ENCODE results near the gene ACKR2.

The ACKR2 gene

DNA sequence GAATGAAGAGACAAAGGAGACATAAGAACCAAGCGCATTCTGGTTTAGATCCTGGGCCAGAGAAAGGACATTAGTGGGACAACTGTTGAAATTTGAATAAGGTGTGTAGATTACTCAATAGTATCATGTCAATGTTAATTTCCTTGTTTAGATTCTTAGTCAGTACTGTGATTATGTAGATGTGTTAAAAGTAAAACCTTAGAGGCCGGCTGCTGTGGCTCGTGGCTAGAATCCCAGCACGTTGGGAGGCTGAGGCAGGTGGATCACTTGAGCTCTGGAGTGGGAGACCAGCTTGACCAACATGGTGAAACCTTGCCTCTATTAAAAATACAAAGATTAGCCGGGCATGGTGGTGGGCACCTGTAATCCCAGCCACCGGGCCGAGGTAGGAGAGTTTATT is 39.8 kb downstream of the ACKR2 start:
- Histone ChIP-seq H3K9ac (ENCODE audit: low read depth, low read length) (no peak overlapping the region), H3K27ac (ENCODE audit: low read length) (no peak overlapping the region), H3K4me2 (ENCODE audit: insufficient read depth, low read length) (no peak overlapping the region), H3K4me3 (ENCODE audit: low read depth in 1 of 2, low read length in 2 of 2) (no peak overlapping the region), H3K27me3 (ENCODE audit: insufficient read depth, low read length, poor library complexity) (peaks cover 19% of the 10 kb centered on the region), H2AFZ (ENCODE audit: low read depth, low read length) (no peak overlapping the region), H3K79me2 (ENCODE audit: insufficient read depth, low read length) (no peaks in the 10 kb centered on the region), H3K4me1 (ENCODE audit: insufficient read depth, low read length) (no peaks in the 10 kb centered on the region), H4K20me1 (ENCODE audit: insufficient read depth, low read length) (no peaks in the 10 kb centered on the region), H3K36me3 (ENCODE audit: insufficient read depth, low read length) (no peaks in the 10 kb centered on the region), H3K9me3 (ENCODE audit: insufficient read depth, low read length, severe bottlenecking) (no peaks in the 10 kb centered on the region)
- ATAC-seq (ENCODE audit: insufficient read depth, low read depth) (no peak), DNase-seq (no peak)
- no peak for TF ChIP-seq EZH2 (IDR thresholded peaks at IDR 0.05; ENCODE audit: borderline replicate concordance, low read depth, low read length, severe bottlenecking)
- TF ChIP-seq, protein P1, sequence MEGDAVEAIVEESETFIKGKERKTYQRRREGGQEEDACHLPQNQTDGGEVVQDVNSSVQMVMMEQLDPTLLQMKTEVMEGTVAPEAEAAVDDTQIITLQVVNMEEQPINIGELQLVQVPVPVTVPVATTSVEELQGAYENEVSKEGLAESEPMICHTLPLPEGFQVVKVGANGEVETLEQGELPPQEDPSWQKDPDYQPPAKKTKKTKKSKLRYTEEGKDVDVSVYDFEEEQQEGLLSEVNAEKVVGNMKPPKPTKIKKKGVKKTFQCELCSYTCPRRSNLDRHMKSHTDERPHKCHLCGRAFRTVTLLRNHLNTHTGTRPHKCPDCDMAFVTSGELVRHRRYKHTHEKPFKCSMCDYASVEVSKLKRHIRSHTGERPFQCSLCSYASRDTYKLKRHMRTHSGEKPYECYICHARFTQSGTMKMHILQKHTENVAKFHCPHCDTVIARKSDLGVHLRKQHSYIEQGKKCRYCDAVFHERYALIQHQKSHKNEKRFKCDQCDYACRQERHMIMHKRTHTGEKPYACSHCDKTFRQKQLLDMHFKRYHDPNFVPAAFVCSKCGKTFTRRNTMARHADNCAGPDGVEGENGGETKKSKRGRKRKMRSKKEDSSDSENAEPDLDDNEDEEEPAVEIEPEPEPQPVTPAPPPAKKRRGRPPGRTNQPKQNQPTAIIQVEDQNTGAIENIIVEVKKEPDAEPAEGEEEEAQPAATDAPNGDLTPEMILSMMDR (IDR thresholded peaks at IDR 0.05; ENCODE audit: borderline replicate concordance, extremely low read depth, low read length, poor library complexity, severe bottlenecking), result no peak

DNA sequence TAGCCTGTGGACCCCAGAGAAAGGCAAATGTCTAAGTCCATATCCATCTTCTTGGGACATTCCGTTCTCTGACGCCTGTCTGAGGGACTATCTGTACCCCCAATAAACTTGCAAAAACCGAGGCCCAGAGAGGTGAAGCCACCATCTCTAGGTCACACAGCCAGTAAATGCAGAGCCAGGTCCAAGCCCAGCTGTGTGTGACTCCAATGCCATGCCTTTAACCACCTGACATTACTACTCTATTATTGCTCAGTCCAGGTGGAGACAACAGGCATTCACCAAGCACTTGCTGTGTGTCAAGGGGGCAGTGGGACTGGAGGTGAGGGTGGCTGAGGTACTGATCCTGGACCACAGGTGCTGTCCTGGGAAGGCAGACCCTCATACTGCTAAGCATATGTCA is 41.0 kb downstream of the ACKR2 start:
- no peak for ATAC-seq (ENCODE audit: insufficient read depth, low read depth)
- no peak for TF ChIP-seq EZH2 (IDR thresholded peaks at IDR 0.05; ENCODE audit: borderline replicate concordance, low read depth, low read length, severe bottlenecking)
- TF ChIP-seq, protein P1 (IDR thresholded peaks at IDR 0.05; ENCODE audit: borderline replicate concordance, extremely low read depth, low read length, poor library complexity, severe bottlenecking), result no peak
- peaks cover 19% of the 10 kb centered on the region for H3K27me3 ChIP-seq (ENCODE audit: insufficient read depth, low read length, poor library complexity)
- H3K79me2 ChIP-seq (ENCODE audit: insufficient read depth, low read length), result no peaks in the 10 kb centered on the region
- no peak overlapping the region for H3K9ac ChIP-seq (ENCODE audit: low read depth, low read length)
- H4K20me1 ChIP-seq (ENCODE audit: insufficient read depth, low read length), result no peaks in the 10 kb centered on the region
- no peaks in the 10 kb centered on the region for H3K9me3 ChIP-seq (ENCODE audit: insufficient read depth, low read length, severe bottlenecking)
- no peak overlapping the region for H3K27ac ChIP-seq (ENCODE audit: low read length)
- no peak overlapping the region for H3K4me3 ChIP-seq (ENCODE audit: low read depth in 1 of 2, low read length in 2 of 2)
- no peak overlapping the region for H2AFZ ChIP-seq (ENCODE audit: low read depth, low read length)
- H3K4me2 ChIP-seq (ENCODE audit: insufficient read depth, low read length), result no peak overlapping the region
- H3K4me1 ChIP-seq (ENCODE audit: insufficient read depth, low read length), result no peaks in the 10 kb centered on the region
- H3K36me3 ChIP-seq (ENCODE audit: insufficient read depth, low read length), result no peaks in the 10 kb centered on the region
- DNase-seq, result no peak

DNA sequence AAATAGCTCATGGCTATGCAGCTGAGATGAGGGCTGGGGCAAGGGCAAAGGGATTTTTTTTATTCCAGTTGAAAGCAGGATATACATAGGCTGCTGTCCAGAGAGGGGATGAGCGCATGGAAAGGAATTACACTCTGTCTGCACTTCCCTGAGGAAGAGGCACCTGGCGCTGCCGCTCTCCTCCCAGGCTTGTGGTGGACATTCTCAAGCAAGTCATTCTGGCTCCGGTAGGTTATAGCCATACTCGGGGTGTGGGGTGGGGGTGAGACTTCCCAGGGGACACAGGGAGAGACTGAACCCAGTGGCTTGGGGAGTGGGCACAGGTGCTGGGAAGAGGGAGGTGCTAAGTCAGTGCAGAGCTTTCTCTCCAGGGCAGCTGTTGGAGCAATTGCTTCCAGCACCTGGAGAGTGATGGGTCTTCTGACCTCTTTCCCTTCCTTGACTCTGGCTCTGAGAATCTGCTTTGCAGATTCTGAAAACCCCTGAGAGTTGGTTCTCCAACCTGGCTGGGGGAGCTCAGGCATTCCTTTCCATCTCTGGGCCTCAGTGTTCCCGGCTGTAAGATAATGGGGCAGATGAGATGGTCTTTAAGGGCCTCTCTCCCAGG is 42.1 kb downstream of the ACKR2 start:
- no peak for TF ChIP-seq EZH2 (IDR thresholded peaks at IDR 0.05; ENCODE audit: borderline replicate concordance, low read depth, low read length, severe bottlenecking)
- TF ChIP-seq, protein P1 (IDR thresholded peaks at IDR 0.05; ENCODE audit: borderline replicate concordance, extremely low read depth, low read length, poor library complexity, severe bottlenecking), result no peak
- no peak for ATAC-seq (ENCODE audit: insufficient read depth, low read depth)
- Histone ChIP-seq H3K27me3 (ENCODE audit: insufficient read depth, low read length, poor library complexity) (peaks cover 19% of the 10 kb centered on the region), H3K4me1 (ENCODE audit: insufficient read depth, low read length) (no peaks in the 10 kb centered on the region), H3K9me3 (ENCODE audit: insufficient read depth, low read length, severe bottlenecking) (no peaks in the 10 kb centered on the region), H3K79me2 (ENCODE audit: insufficient read depth, low read length) (no peaks in the 10 kb centered on the region), H3K27ac (ENCODE audit: low read length) (no peak overlapping the region), H3K9ac (ENCODE audit: low read depth, low read length) (no peak overlapping the region), H4K20me1 (ENCODE audit: insufficient read depth, low read length) (no peaks in the 10 kb centered on the region), H2AFZ (ENCODE audit: low read depth, low read length) (no peak overlapping the region), H3K4me2 (ENCODE audit: insufficient read depth, low read length) (no peak overlapping the region), H3K36me3 (ENCODE audit: insufficient read depth, low read length) (no peaks in the 10 kb centered on the region), H3K4me3 (ENCODE audit: low read depth in 1 of 2, low read length in 2 of 2) (no peak overlapping the region)
- DNase-seq, result no peak

Measured in DND-41 (cell line).